AG09309 (cell line): ENCODE measurements around the gene TBCEL.
"Not testable (repeated sequence)": the region's sequence is repeated elsewhere in the genome, so short reads cannot be mapped to it uniquely, and the experiment has no call there.

Source experiments
- DNase-seq: peaks from one replicate; pipeline ENCODE4 v3.0.0-alpha.2; 2010; ENCODE audit warnings: low read depth
- H3K4me3 ChIP-seq: 2 replicates; pipeline ENCODE4 v1.5.1; 2011; ENCODE audit warnings: mild to moderate bottlenecking, low read depth, low read length, moderate library complexity; ENCODE audit not compliant: control insufficient read depth
- TF ChIP-seq, protein P1 (sequence below): IDR thresholded peaks from 2 replicates; pipeline ENCODE4 v1.5.1; 2011; ENCODE audit warnings: mild to moderate bottlenecking, low read depth, low read length, inconsistent platforms; ENCODE audit not compliant: insufficient read depth, control insufficient read depth; ENCODE audit errors: missing control alignments

TBCEL gene

DNA sequence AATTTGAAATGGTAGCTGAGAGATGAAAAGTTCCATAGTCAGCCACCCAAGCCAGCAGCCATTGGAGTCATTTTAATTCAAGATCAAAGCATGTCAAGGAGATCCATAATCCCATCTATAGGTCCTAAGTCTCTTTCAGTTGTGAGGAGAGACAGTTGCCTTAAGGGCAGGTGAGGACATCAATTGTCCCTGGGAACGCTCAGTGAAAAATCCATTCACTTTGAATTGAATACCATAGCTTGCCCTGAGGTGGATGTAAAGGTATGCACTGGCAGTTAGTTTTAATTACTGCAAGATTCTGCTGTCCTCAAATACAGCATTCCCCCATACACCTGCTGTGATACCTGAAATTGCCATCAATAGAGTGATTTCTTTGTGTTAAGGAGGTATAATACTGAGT lies 25.3 kb upstream of the TBCEL start:
- no peak overlapping the region for H3K4me3 ChIP-seq
- TF ChIP-seq, protein P1, sequence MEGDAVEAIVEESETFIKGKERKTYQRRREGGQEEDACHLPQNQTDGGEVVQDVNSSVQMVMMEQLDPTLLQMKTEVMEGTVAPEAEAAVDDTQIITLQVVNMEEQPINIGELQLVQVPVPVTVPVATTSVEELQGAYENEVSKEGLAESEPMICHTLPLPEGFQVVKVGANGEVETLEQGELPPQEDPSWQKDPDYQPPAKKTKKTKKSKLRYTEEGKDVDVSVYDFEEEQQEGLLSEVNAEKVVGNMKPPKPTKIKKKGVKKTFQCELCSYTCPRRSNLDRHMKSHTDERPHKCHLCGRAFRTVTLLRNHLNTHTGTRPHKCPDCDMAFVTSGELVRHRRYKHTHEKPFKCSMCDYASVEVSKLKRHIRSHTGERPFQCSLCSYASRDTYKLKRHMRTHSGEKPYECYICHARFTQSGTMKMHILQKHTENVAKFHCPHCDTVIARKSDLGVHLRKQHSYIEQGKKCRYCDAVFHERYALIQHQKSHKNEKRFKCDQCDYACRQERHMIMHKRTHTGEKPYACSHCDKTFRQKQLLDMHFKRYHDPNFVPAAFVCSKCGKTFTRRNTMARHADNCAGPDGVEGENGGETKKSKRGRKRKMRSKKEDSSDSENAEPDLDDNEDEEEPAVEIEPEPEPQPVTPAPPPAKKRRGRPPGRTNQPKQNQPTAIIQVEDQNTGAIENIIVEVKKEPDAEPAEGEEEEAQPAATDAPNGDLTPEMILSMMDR = no peak
- DNase-seq = no peak

DNA sequence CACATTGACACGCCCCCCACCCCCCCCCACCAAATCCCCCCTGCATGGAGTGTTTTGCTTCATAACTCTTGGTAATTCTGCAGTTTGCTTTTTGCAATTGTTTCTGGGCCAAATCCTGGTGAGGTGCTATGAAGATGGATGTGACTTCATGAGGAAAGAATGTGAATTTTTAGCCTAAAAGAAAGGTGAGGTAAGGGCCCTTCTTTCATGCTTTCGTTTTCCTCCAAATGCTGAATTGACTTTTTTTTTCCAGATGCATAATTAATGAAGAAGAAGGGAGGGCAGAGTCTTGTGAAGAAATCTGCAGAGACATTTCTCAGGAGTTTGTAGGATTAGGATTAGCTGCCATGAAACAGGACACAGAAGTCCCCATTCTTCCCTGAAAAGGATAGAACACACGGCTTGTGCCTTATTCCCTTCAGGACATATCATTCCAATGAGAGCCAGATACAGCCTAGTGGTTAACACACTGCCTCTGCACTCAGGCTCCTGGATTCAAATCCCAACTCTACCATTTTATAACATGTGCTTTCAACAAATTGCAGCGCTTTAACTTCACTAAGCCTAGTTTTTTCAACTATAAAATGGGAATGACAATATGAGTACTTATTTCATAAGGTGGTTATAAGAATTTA lies 19.6 kb upstream of the TBCEL start:
- TF ChIP-seq, protein P1 = no peak
- DNase-seq = no peak
- H3K4me3 ChIP-seq = no peak overlapping the region

DNA sequence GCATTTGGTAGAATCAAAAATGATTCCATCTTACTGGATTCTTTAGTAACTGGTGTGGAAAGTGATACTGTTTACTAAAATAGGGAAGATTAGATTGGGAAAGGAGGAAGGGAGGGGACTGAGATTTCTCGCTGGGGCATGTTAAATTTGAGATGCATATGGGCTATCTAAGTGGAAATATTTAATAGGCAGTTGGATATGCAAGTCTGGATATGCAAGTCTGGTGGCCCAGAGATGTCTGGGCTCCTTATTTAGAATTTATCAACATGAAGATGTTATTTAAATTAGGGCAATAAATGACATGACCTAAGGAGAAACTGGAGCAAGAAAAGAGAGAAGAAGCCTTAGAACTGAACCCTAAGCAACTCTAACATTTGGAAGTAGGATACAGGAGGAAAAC lies 17.0 kb upstream of the TBCEL start:
- no peak for DNase-seq
- no peak overlapping the region for H3K4me3 ChIP-seq
- TF ChIP-seq, protein P1 = no peak

DNA sequence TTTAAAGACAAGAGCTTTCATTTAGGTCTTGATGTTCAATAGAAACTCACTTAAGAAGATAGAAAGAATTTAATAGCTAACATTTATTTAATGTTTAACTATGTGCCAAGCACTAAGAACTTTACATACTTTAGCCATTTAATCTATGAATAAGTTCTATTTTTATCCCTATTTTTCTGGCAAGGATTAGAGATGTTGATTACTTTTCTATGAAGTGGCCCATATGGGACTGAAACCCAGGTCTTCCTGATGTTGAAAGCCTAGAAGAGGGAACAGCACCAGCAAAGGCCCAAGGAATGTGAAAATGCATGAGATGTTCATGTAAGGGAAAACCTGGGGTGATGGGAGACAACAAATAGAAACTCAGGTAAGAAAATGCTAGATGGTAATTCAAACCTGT lies 15.4 kb upstream of the TBCEL start:
- no peak for DNase-seq
- TF ChIP-seq, protein P1 = no peak
- H3K4me3 ChIP-seq = no peak overlapping the region

DNA sequence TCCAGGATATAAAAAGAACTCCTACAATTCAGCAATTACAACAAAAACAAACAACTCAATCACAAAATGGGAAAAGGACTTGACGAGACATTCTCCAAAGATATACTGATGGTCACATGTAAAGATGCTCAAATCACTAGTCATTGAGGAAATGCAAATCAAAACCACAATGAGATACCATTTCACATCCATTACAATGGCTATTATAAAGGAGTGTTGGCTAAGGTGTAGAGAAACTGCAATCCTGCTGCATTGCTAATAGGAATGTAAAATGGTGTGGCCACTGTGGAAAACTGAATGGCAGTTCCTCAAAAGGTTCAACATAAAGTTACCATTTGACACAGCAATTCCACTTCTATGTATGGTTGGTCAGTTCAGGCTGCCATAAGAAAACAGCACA lies 11.8 kb upstream of the TBCEL start:
- no peak overlapping the region for H3K4me3 ChIP-seq
- no peak for DNase-seq
- TF ChIP-seq, protein P1 = no peak

DNA sequence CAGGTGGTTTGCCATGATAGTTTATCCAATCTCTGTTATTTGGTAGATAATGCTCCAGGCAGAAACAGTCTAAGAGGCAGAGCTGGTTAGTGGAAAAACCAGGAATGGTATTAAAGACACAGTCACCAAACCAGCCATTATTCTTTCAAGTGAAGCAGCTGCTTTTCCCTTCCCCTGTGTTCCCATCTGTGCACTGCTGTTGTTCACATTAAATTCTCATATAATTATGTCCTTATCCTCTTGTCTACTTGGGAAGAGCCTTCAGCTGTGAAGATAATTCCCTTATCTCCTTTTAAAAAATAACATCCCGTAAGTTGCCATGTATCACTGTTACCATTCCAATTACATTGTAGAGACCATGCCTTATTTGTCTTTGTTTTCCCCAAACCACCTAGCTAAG lies 5.2 kb upstream of the TBCEL start:
- DNase-seq = no peak
- H3K4me3 ChIP-seq = no peak overlapping the region
- TF ChIP-seq, protein P1 = no peak

DNA sequence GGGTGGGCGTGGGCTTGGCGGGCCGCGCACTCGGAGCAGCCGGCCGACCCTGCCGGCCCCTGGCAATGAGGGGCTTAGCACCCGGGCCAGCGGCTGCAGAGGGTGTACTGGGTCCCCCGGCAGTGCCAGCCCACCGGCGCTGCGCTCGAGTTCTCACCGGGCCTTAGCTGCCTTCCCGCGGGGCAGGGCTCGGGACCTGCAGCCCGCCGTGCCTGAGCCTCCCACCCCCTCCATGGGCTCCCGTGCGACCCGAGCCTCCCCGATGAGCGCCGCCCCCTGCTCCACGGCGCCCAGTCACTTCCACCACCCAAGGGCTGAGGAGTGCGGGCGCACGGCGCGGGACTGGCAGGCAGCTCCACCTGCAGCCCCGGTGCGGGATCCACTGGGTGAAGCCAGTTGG lies 2.2 kb upstream of the TBCEL start:
- H3K4me3 ChIP-seq, DNase-seq: not testable (repeated sequence)

DNA sequence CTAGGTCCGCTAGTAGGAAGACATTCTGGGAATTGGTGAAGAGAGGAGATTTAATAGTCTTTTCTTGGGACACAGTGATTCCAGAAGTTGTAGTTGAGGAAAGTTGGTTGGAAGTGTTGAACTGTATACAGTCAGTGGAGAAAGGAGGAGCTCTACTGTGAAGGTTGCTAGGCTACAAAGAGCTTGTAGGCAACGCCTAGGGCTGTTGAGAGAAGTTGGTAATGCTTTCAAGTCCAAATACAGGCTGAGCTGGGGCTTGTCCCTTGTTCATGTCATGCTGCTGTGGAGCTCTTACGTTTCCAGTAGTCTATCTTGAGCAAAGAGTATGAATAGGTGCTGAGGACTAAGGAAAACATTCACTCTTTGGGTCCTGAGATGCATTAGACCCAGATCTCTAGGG lies 1.1 kb downstream of the TBCEL start:
- DNase-seq = no peak
- H3K4me3 ChIP-seq = peak overlapping the region; percentile 85
- TF ChIP-seq, protein P1 = no peak
